Measurements from ENCODE around the gene TNIK. TPM values are rescaled to one million over a fixed set of nuclear protein-coding genes. Genes with fewer than 3 reads are reported as not detected.

TNIK gene
- polyA plus RNA-seq, 1 donor from 2014 or later = 19.3 TPM

GRCh38 chr3:171157980-171158379 is 302.2 kb downstream of the TNIK start:
- Histone ChIP-seq H3K9me2 (ENCODE audit: insufficient read depth, low read length) (no peaks in the 10 kb centered on the region), H3K9me3 (ENCODE audit: low read length) (peaks cover 2% of the 10 kb centered on the region), H3K4me3 (ENCODE audit: low read length) (no peak overlapping the region), H3K36me3 (ENCODE audit: insufficient read depth, low read length) (peaks cover 3% of the 10 kb centered on the region), H3K4me2 (ENCODE audit: low read length) (no peak overlapping the region), H4K20me1 (ENCODE audit: insufficient read depth) (no peaks in the 10 kb centered on the region), H3K27me3 (ENCODE audit: insufficient read depth, low read depth, low read length) (no peaks in the 10 kb centered on the region), H3K9ac (ENCODE audit: low read length) (no peak overlapping the region), H2AFZ (ENCODE audit: low read depth, low read length) (no peak overlapping the region), H3K27ac (ENCODE audit: low read length) (no peak overlapping the region), H3F3A (ENCODE audit: insufficient read depth, low read length, poor library complexity, severe bottlenecking) (no peaks in the 10 kb centered on the region), H3K79me2 (replicated peaks; ENCODE audit: insufficient read depth, low read length) (no peaks in the 10 kb centered on the region)
- no peak for TF ChIP-seq REST (IDR thresholded peaks at IDR 0.05; ENCODE audit: borderline replicate concordance)
- TF ChIP-seq RAD21 (conservative IDR thresholded peaks at IDR 0.05) = no peak
- TF ChIP-seq EZH2 (IDR thresholded peaks at IDR 0.05; ENCODE audit: borderline replicate concordance, insufficient read depth, low read length, poor library complexity, severe bottlenecking) = no peak
- no peak for TF ChIP-seq TAF1 (IDR thresholded peaks at IDR 0.05; ENCODE audit: low read depth)
- no peak for TF ChIP-seq MXI1 (conservative IDR thresholded peaks at IDR 0.05; ENCODE audit: poor library complexity, severe bottlenecking)
- no peak for TF ChIP-seq POLR2AphosphoS5 (IDR thresholded peaks at IDR 0.05)
- TF ChIP-seq SMC3 (conservative IDR thresholded peaks at IDR 0.05; ENCODE audit: poor library complexity) = no peak
- no peak for TF ChIP-seq EP300 (conservative IDR thresholded peaks at IDR 0.05; ENCODE audit: poor library complexity, severe bottlenecking)
- TF ChIP-seq CTCF (IDR thresholded peaks at IDR 0.05; ENCODE audit: poor library complexity, severe bottlenecking) = no peak

GRCh38 chr3:171157286-171157685 is 302.9 kb downstream of the TNIK start:
- no peaks in the 10 kb centered on the region for H3K27me3 ChIP-seq (ENCODE audit: insufficient read depth, low read depth, low read length)
- no peaks in the 10 kb centered on the region for H3K9me3 ChIP-seq (ENCODE audit: low read length)
- no peaks in the 10 kb centered on the region for H3K9me2 ChIP-seq (ENCODE audit: insufficient read depth, low read length)
- no peak overlapping the region for H2AFZ ChIP-seq (ENCODE audit: low read depth, low read length)
- no peaks in the 10 kb centered on the region for H3K79me2 ChIP-seq (replicated peaks; ENCODE audit: insufficient read depth, low read length)
- no peak overlapping the region for H3K27ac ChIP-seq (ENCODE audit: low read length)
- peaks cover 3% of the 10 kb centered on the region for H3K36me3 ChIP-seq (ENCODE audit: insufficient read depth, low read length)
- no peak overlapping the region for H3K4me3 ChIP-seq (ENCODE audit: low read length)
- H3F3A ChIP-seq (ENCODE audit: insufficient read depth, low read length, poor library complexity, severe bottlenecking) = no peaks in the 10 kb centered on the region
- no peak overlapping the region for H3K4me2 ChIP-seq (ENCODE audit: low read length)
- no peak overlapping the region for H3K9ac ChIP-seq (ENCODE audit: low read length)
- no peaks in the 10 kb centered on the region for H4K20me1 ChIP-seq (ENCODE audit: insufficient read depth)
- TF ChIP-seq REST (IDR thresholded peaks at IDR 0.05; ENCODE audit: borderline replicate concordance) (no peak), EZH2 (IDR thresholded peaks at IDR 0.05; ENCODE audit: borderline replicate concordance, insufficient read depth, low read length, poor library complexity, severe bottlenecking) (no peak), EP300 (conservative IDR thresholded peaks at IDR 0.05; ENCODE audit: poor library complexity, severe bottlenecking) (no peak)
